PC-3 (cell line): ENCODE measurements around the gene RIMBP2. TPM values are rescaled to one million over a fixed set of nuclear protein-coding genes. Genes with fewer than 3 reads are reported as not detected.

Experiments
- ATAC-seq: fragments of 200-7000 bp; cut with Tn5 transposase; 2 replicates; pipeline ENCODE4 v1.9.1; 2020; ENCODE audit warnings: mild to moderate bottlenecking, moderate library complexity
- BruUV-seq: library from RNA; stranded (reverse); fragments of 400-500 nt; replicated peaks from 2 replicates; lab custom pipeline; 2021; lab: Mats Ljungman, UMichigan
- CTCF ChIA-PET: fragments of 300-600 bp; sonication (Branson Sonifier 250); formaldehyde crosslinking; loops from one replicate; lab custom pipeline; 2022; ENCODE audit warnings: antibody characterized with exemption; lab: Charles Lee
- POLR2A ChIA-PET: fragments of 300-600 bp; sonication (Branson Sonifier 250); formaldehyde crosslinking; loops from one replicate; lab custom pipeline; 2022; ENCODE audit warnings: antibody characterized with exemption; ENCODE audit not compliant: unreplicated experiment; lab: Charles Lee
- DNase-seq: peaks from one replicate; pipeline ENCODE4 v3.0.0-alpha.2; 2015
- H2AFZ ChIP-seq: fragments of 300-600 bp; sonication (generic); 2 replicates; pipeline ENCODE4 v1.6.0; 2016; ENCODE audit warnings: antibody characterized with exemption, low read length
- H3F3A ChIP-seq: fragments of 300-600 bp; sonication (generic); one replicate; pipeline ENCODE4 v1.6.0; 2017; ENCODE audit warnings: antibody characterized with exemption, low read length, control low read depth, mild to moderate bottlenecking; ENCODE audit not compliant: unreplicated experiment
- H3K27ac ChIP-seq: fragments of 300-600 bp; sonication (generic); 2 replicates; pipeline ENCODE4 v1.5.1; 2016; ENCODE audit warnings: mild to moderate bottlenecking, low read length
- H3K27me3 ChIP-seq: fragments of 300-600 bp; sonication (generic); 2 replicates; pipeline ENCODE4 v1.6.1; 2016; ENCODE audit warnings: low read length, mixed read lengths
- H3K36me3 ChIP-seq: fragments of 300-600 bp; sonication (generic); 2 replicates; pipeline ENCODE4 v1.6.1; 2016; ENCODE audit warnings: low read depth, mixed run types, low read length, mixed read lengths
- H3K4me1 ChIP-seq: fragments of 300-600 bp; sonication (generic); 2 replicates; pipeline ENCODE4 v1.5.1; 2016; ENCODE audit warnings: low read length; ENCODE audit not compliant: insufficient read depth
- H3K4me2 ChIP-seq: fragments of 300-600 bp; sonication (generic); 2 replicates; pipeline ENCODE4 v1.6.0; 2016; ENCODE audit warnings: low read length
- H3K4me3 ChIP-seq: fragments of 300-600 bp; sonication (generic); 2 replicates; pipeline ENCODE4 v1.5.1; 2016; ENCODE audit warnings: mild to moderate bottlenecking, low read length, mixed read lengths
- H3K79me2 ChIP-seq: fragments of 300-600 bp; sonication (generic); 2 replicates; pipeline ENCODE4 v1.6.1; 2017; ENCODE audit warnings: low read length, mixed read lengths
- H3K9ac ChIP-seq: fragments of 300-600 bp; sonication (generic); 2 replicates; pipeline ENCODE4 v1.6.0; 2016; ENCODE audit warnings: mild to moderate bottlenecking, low read length
- H3K9me2 ChIP-seq: fragments of 300-600 bp; sonication (generic); replicated peaks from 2 replicates; pipeline ENCODE4 v1.6.1; 2016; ENCODE audit warnings: mixed run types, low read length, mixed read lengths
- H3K9me3 ChIP-seq: fragments of 300-600 bp; sonication (generic); 2 replicates; pipeline ENCODE4 v1.6.1; 2016; ENCODE audit warnings: low read length, mixed read lengths
- H4K20me1 ChIP-seq: fragments of 300-600 bp; sonication (generic); 2 replicates; pipeline ENCODE4 v1.6.1; 2016; ENCODE audit warnings: low read length, mixed read lengths
- CTCF ChIP-seq: fragments of 300-600 bp; sonication (generic); conservative IDR thresholded peaks from 2 replicates; pipeline ENCODE4 v1.5.1; 2017; ENCODE audit warnings: antibody characterized with exemption, low read depth, mild to moderate bottlenecking, low read length
- EZH2 ChIP-seq: fragments of 300-600 bp; sonication (generic); IDR thresholded peaks from one replicate; pipeline ENCODE4 v1.6.1; 2017; ENCODE audit warnings: antibody characterized with exemption, mild to moderate bottlenecking, low read length; ENCODE audit not compliant: unreplicated experiment
- EZH2phosphoT487 ChIP-seq: fragments of 300-600 bp; sonication (generic); IDR thresholded peaks from 2 replicates; pipeline ENCODE4 v1.6.1; 2018; ENCODE audit warnings: mild to moderate bottlenecking, antibody characterized with exemption, low read length, borderline replicate concordance
- intact Hi-C: fragments of 100-400 bp; cut with micrococcal nuclease; formaldehyde crosslinking; loops from 2 replicates; pipeline ENCODE4 v1.9.0; 2023
- total RNA-seq: library from RNA; depleted of rRNA; stranded (reverse); fragments of >200 nt; gene quantifications from 2 replicates; pipeline ENCODE4 v1.2.3, GENCODE V29; 2014

RIMBP2 gene
- total RNA-seq, 1 experiment from 2014 or later: not detected

- ATAC-seq (no peak), DNase-seq (no peak)
- BruUV-seq: no TSS peak
- ChIA-PET CTCF (no interaction called here), POLR2A (no interaction called here)
- H3K4me1 ChIP-seq: no peaks in the 10 kb centered on the region
- H3K27me3 ChIP-seq: no peaks in the 10 kb centered on the region
- H3K9me3 ChIP-seq: no peaks in the 10 kb centered on the region
- no peaks in the 10 kb centered on the region for H3F3A ChIP-seq
- no peaks in the 10 kb centered on the region for H3K36me3 ChIP-seq
- TF ChIP-seq EZH2 (no peak), EZH2phosphoT487 (no peak), CTCF (no peak)
- H3K9me2 ChIP-seq: no peaks in the 10 kb centered on the region
- no peak overlapping the region for H3K4me3 ChIP-seq
- no peak overlapping the region for H3K27ac ChIP-seq
- no peaks in the 10 kb centered on the region for H3K79me2 ChIP-seq
- H4K20me1 ChIP-seq: no peaks in the 10 kb centered on the region
- H3K9ac ChIP-seq: no peak overlapping the region
- H3K4me2 ChIP-seq: no peak overlapping the region
- intact Hi-C loops: no loop called here
- no peak overlapping the region for H2AFZ ChIP-seq
Observed at GRCh38 chr12:130576371-130576816, 139.7 kb downstream of the RIMBP2 start.

GRCh38 chr12:130574402-130574801 lies 141.7 kb downstream of the RIMBP2 start:
- CTCF ChIA-PET: no interaction called here
- no peaks in the 10 kb centered on the region for H3K9me2 ChIP-seq
- H3K27me3 ChIP-seq: no peaks in the 10 kb centered on the region
- no TSS peak for BruUV-seq
- no peaks in the 10 kb centered on the region for H3K4me1 ChIP-seq
- no peaks in the 10 kb centered on the region for H3K36me3 ChIP-seq
- no peaks in the 10 kb centered on the region for H4K20me1 ChIP-seq
- H2AFZ ChIP-seq: no peak overlapping the region
- H3K79me2 ChIP-seq: no peaks in the 10 kb centered on the region
- no peaks in the 10 kb centered on the region for H3K9me3 ChIP-seq
- no peak overlapping the region for H3K4me3 ChIP-seq
- TF ChIP-seq CTCF (no peak), EZH2 (no peak), EZH2phosphoT487 (no peak)
- DNase-seq (no peak), ATAC-seq (no peak)
- no peak overlapping the region for H3K4me2 ChIP-seq
- POLR2A ChIA-PET: no interaction called here
- no peak overlapping the region for H3K27ac ChIP-seq
- intact Hi-C loops: no loop called here
- H3K9ac ChIP-seq: no peak overlapping the region
- no peaks in the 10 kb centered on the region for H3F3A ChIP-seq

GRCh38 chr12:130573766-130574165 lies 142.3 kb downstream of the RIMBP2 start:
- H3K4me1 ChIP-seq: no peaks in the 10 kb centered on the region
- H3K9me3 ChIP-seq: no peaks in the 10 kb centered on the region
- CTCF ChIA-PET: no interaction called here
- H3K4me2 ChIP-seq: no peak overlapping the region
- ATAC-seq (no peak), DNase-seq (no peak)
- no peaks in the 10 kb centered on the region for H4K20me1 ChIP-seq
- intact Hi-C loops: no loop called here
- H3K27me3 ChIP-seq: no peaks in the 10 kb centered on the region
- no peaks in the 10 kb centered on the region for H3F3A ChIP-seq
- BruUV-seq: no TSS peak
- H3K4me3 ChIP-seq: no peak overlapping the region
- H2AFZ ChIP-seq: no peak overlapping the region
- H3K9me2 ChIP-seq: no peaks in the 10 kb centered on the region
- H3K27ac ChIP-seq: no peak overlapping the region
- no peak for TF ChIP-seq EZH2
- no peak for TF ChIP-seq EZH2phosphoT487
- TF ChIP-seq CTCF: no peak
- no peaks in the 10 kb centered on the region for H3K36me3 ChIP-seq
- no peaks in the 10 kb centered on the region for H3K79me2 ChIP-seq
- no peak overlapping the region for H3K9ac ChIP-seq
- POLR2A ChIA-PET: no interaction called here
